Natural killer cell (primary cell): Measurements from ENCODE around the gene MAVS. TPM values are rescaled to one million over a fixed set of nuclear protein-coding genes. Genes with fewer than 3 reads are reported as not detected.
"Not testable (repeated sequence)": the region's sequence is repeated elsewhere in the genome, so short reads cannot be mapped to it uniquely, and the experiment has no call there.

Experiments used
- ATAC-seq, 3 donors: fragments of 150-1000 bp in 2 of 3; fragments of 200-7000 bp in 1 of 3; cut with Tn5 transposase; 1 replicate in 1 of 3; 2 replicates in 2 of 3; pipeline ENCODE4 v1.10.0; 2021; ENCODE audit warnings: mild to moderate bottlenecking in 2 of 3, moderate library complexity in 2 of 3
- DNase-seq, 2 donors: peaks; one replicate each; pipeline versions ENCODE4 v3.0.0 to v3.0.0-alpha.2; 2013 to 2021; ENCODE audit warnings: mixed read lengths in 1 of 2
- H3K27ac ChIP-seq: one replicate; pipeline ENCODE4 v1.5.1; 2013; ENCODE audit warnings: mild to moderate bottlenecking, low read length
- H3K27me3 ChIP-seq: one replicate; pipeline ENCODE4 v1.6.1; 2013; ENCODE audit warnings: low read length; ENCODE audit not compliant: control insufficient read depth, insufficient read depth
- H3K36me3 ChIP-seq: one replicate; pipeline ENCODE4 v1.6.1; 2013; ENCODE audit warnings: low read length; ENCODE audit not compliant: control insufficient read depth, insufficient read depth
- H3K4me1 ChIP-seq: one replicate; pipeline ENCODE4 v1.6.1; 2013; ENCODE audit warnings: low read length; ENCODE audit not compliant: control insufficient read depth, insufficient read depth
- H3K4me3 ChIP-seq: one replicate; pipeline ENCODE4 v1.5.1; 2013; ENCODE audit warnings: low read length
- H3K9me3 ChIP-seq: one replicate; pipeline ENCODE4 v1.6.1; 2013; ENCODE audit warnings: low read length; ENCODE audit not compliant: control insufficient read depth, insufficient read depth
- H3K27ac Mint-ChIP-seq, 2 donors: one replicate each; pipeline ENCODE4 v1.8.0; 2022; ENCODE audit warnings: mild to moderate bottlenecking in 2 of 2, mixed read lengths in 2 of 2, moderate library complexity in 1 of 2
- H3K27me3 Mint-ChIP-seq, 2 donors: one replicate each; pipeline ENCODE4 v1.8.0; 2022; ENCODE audit warnings: low read depth in 2 of 2, mixed read lengths in 2 of 2
- H3K36me3 Mint-ChIP-seq: one replicate; pipeline ENCODE4 v1.8.0; 2022; ENCODE audit warnings: mixed read lengths
- H3K4me1 Mint-ChIP-seq, 2 donors: one replicate each; pipeline ENCODE4 v1.8.0; 2022; ENCODE audit warnings: mixed read lengths in 2 of 2
- H3K4me3 Mint-ChIP-seq: one replicate; pipeline ENCODE4 v1.8.0; 2022; ENCODE audit warnings: mild to moderate bottlenecking, moderate library complexity, mixed read lengths
- H3K9me3 Mint-ChIP-seq, 2 donors: one replicate each; pipeline ENCODE4 v1.8.0; 2022; ENCODE audit warnings: mixed read lengths in 2 of 2
- WGBS: methylation state at CpG from one replicate; pipeline ENCODE4 v1.1.7; 2013; ENCODE audit warnings: missing lambda C conversion rate; ENCODE audit not compliant: insufficient coverage; 5-methylcytosine and 5-hydroxymethylcytosine counted together
- intact Hi-C: fragments of 100-400 bp; cut with micrococcal nuclease; formaldehyde crosslinking; loops from one replicate; pipeline ENCODE4 v1.14.2; 2022
- total RNA-seq, 4 donors: library from RNA; stranded (reverse); fragments of 120-200 nt in 1 of 4; gene quantifications; one replicate each; pipeline versions ENCODE4 v1.2.3 to v1.2.4, GENCODE V29; 2013 to 2022
- TF ChIP-seq, protein P1 (sequence below): fragments of 200-600 bp; IDR thresholded peaks from one replicate; pipeline ENCODE4 v1.8.0; 2022; ENCODE audit warnings: antibody characterized with exemption

The MAVS gene
- total RNA-seq, 3 donors from 2014 or later (not counting 1 experiment from before 2014, with no cell fraction given) = 23.1 to 30.8 (median 26.4) TPM

DNA sequence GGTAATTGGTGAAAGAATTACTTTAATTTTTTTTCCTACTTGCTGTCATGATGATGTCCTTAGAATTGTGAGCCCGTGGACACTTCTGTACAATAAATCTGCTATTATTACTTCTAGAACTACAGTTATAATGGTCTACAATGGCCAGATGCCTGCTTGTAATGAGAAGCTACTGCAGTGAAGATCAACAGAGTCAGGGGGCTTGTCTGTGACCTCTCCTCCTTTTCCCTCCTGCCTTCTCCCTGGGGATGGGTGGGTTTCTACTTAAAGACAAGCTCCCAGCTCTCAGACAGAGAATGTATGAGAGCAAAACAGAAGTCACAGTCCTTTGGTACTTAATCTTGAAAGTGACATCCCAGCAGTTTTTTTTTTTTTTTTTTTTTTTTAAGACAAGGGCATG is 29.4 kb downstream of the MAVS start:
- H3K4me1 Mint-ChIP-seq = peaks cover 15 to 26% of the 10 kb centered on the region in 2 donors
- 80% methylated on average over 1 of the region's 1 CpG for WGBS

GRCh38 chr20:3876676-3877075 is 30.0 kb downstream of the MAVS start:
- no peak for ATAC-seq
- Mint-ChIP-seq H3K27me3 (no peaks in the 10 kb centered on the region), H3K4me1 (peaks cover 15 to 26% of the 10 kb centered on the region in 2 donors), H3K4me3 (no peak overlapping the region), H3K36me3 (no peaks in the 10 kb centered on the region), H3K27ac (no peak overlapping the region), H3K9me3 (no peaks in the 10 kb centered on the region)
- Histone ChIP-seq H3K36me3 (peaks cover 9% of the 10 kb centered on the region), H3K4me1 (no peaks in the 10 kb centered on the region), H3K4me3 (no peak overlapping the region), H3K27me3 (no peaks in the 10 kb centered on the region), H3K27ac (no peak overlapping the region), H3K9me3 (no peaks in the 10 kb centered on the region)
- intact Hi-C loops = no loop called here
- TF ChIP-seq, protein P1, sequence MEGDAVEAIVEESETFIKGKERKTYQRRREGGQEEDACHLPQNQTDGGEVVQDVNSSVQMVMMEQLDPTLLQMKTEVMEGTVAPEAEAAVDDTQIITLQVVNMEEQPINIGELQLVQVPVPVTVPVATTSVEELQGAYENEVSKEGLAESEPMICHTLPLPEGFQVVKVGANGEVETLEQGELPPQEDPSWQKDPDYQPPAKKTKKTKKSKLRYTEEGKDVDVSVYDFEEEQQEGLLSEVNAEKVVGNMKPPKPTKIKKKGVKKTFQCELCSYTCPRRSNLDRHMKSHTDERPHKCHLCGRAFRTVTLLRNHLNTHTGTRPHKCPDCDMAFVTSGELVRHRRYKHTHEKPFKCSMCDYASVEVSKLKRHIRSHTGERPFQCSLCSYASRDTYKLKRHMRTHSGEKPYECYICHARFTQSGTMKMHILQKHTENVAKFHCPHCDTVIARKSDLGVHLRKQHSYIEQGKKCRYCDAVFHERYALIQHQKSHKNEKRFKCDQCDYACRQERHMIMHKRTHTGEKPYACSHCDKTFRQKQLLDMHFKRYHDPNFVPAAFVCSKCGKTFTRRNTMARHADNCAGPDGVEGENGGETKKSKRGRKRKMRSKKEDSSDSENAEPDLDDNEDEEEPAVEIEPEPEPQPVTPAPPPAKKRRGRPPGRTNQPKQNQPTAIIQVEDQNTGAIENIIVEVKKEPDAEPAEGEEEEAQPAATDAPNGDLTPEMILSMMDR = no peak
- DNase-seq = no peak

More for the DNA sequence above, 29.4 kb downstream of the MAVS start:
- TF ChIP-seq, protein P1 = no peak
- ATAC-seq (no peak), DNase-seq (no peak)
- Histone ChIP-seq H3K9me3 (no peaks in the 10 kb centered on the region), H3K4me3 (no peak overlapping the region), H3K36me3 (peaks cover 9% of the 10 kb centered on the region), H3K4me1 (no peaks in the 10 kb centered on the region), H3K27ac (no peak overlapping the region), H3K27me3 (no peaks in the 10 kb centered on the region)
- no peaks in the 10 kb centered on the region for H3K36me3 Mint-ChIP-seq
- H3K4me3 Mint-ChIP-seq = no peak overlapping the region
- H3K27ac Mint-ChIP-seq = peak overlapping the region in 1 of 2 donors; percentile 70
- intact Hi-C loops = no loop called here
- H3K27me3 Mint-ChIP-seq = no peaks in the 10 kb centered on the region
- no peaks in the 10 kb centered on the region for H3K9me3 Mint-ChIP-seq

DNA sequence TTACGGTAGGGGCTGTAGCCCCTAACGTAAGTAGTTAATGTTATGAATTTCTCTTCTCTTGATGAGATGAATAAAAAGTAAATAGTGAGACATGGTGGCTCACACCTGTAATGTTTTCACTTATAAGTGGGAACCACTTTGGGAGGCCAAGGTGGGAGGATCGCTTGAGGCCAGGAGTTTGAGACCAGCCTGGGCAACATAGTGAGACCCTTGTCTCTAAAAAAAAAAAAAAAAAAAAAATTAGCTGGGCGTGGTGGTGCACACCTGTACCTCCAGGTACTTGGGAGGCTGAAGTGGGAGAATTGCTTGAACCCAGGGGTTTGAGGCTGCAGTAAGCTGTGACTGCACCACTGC is 32.3 kb downstream of the MAVS start:
- H3K36me3 Mint-ChIP-seq, H3K4me3 ChIP-seq, H3K27me3 Mint-ChIP-seq, H3K4me3 Mint-ChIP-seq, ATAC-seq, H3K9me3 ChIP-seq, H3K36me3 ChIP-seq, H3K4me1 ChIP-seq, intact Hi-C loops, H3K27ac Mint-ChIP-seq, DNase-seq, H3K27me3 ChIP-seq, H3K9me3 Mint-ChIP-seq, H3K27ac ChIP-seq: not testable (repeated sequence)
- peaks cover 7 to 20% of the 10 kb centered on the region in 2 donors for H3K4me1 Mint-ChIP-seq
- WGBS = 77% methylated on average over 4 of the region's 4 CpGs

DNA sequence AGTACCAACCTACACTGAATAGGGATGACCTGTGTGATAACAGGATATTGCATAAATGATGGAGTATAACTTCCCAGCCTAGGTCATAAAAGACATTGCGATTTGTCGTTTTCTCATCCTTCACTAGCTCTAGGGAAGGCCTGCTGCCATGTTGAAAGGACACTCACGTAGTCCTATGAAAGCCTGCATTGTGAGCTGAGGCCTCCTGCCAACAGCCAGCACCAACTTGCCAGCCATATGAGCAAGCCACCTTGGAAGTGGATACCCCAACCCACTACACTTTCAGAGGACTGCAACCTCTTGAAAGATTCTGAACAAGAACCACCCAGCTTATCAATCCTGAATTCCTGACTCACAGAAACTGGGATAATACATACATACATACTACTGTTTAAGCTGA is 39.1 kb downstream of the MAVS start:
- Mint-ChIP-seq H3K36me3 (peaks cover 7% of the 10 kb centered on the region), H3K27ac (peak overlapping the region in 1 of 2 donors; percentile 20), H3K4me1 (peaks cover 25 to 34% of the 10 kb centered on the region in 2 donors), H3K4me3 (no peak overlapping the region), H3K27me3 (no peaks in the 10 kb centered on the region), H3K9me3 (no peaks in the 10 kb centered on the region)
- Histone ChIP-seq H3K4me1 (peaks cover 23% of the 10 kb centered on the region), H3K36me3 (no peaks in the 10 kb centered on the region), H3K9me3 (no peaks in the 10 kb centered on the region), H3K4me3 (no peak overlapping the region), H3K27me3 (no peaks in the 10 kb centered on the region), H3K27ac (no peak overlapping the region)
- intact Hi-C loops = loop anchor here (5.0 kb wide), 1 partner anchor 202 kb away; no protein-coding TSS in a partner anchor
- 98% methylated on average over 3 of the region's 3 CpGs for WGBS
- no peak for ATAC-seq
- TF ChIP-seq, protein P1 = no peak
- DNase-seq = no peak
